ENCODE results near the gene CHFR. TPM values are rescaled to one million over a fixed set of nuclear protein-coding genes. Genes with fewer than 3 reads are reported as not detected.

CHFR gene
- total RNA-seq, 1 experiment from 2014 or later, result 32.3 TPM

GRCh38 chr12:132825089-132825488, 62.3 kb downstream of the CHFR start:
- Histone ChIP-seq H3K4me1 (peaks cover 11% of the 10 kb centered on the region; the same call in 1 of the 2 replicates), H3K36me3 (ENCODE audit: control insufficient read depth, insufficient read depth, low read length) (peaks cover 3% of the 10 kb centered on the region), H3K4me3 (ENCODE audit: low read depth, low read length) (no peak overlapping the region), H3K9me3 (no peaks in the 10 kb centered on the region), H3K27me3 (replicated peaks; ENCODE audit: control insufficient read depth, insufficient read depth, low read length) (no peaks in the 10 kb centered on the region)
- Mint-ChIP-seq H3K36me3 (ENCODE audit: insufficient read depth, unreplicated experiment) (peaks cover 84% of the 10 kb centered on the region), H3K4me3 (ENCODE audit: unreplicated experiment) (no peak overlapping the region), H3K4me1 (ENCODE audit: low read depth, unreplicated experiment) (no peaks in the 10 kb centered on the region), H3K27ac (ENCODE audit: unreplicated experiment) (no peak overlapping the region), H3K9me3 (ENCODE audit: unreplicated experiment) (no peaks in the 10 kb centered on the region), H3K27me3 (ENCODE audit: insufficient read depth, unreplicated experiment) (no peaks in the 10 kb centered on the region)
- no peak for TF ChIP-seq CTCF (IDR thresholded peaks at IDR 0.05; ENCODE audit: insufficient read depth in 1 of 2, low read depth in 1 of 2, low read length in 1 of 2, severe bottlenecking in 1 of 2, unreplicated experiment in 1 of 2)
- ChIA-PET POLR2A (no interaction called here), CTCF (no interaction called here)
- DNase-seq, result no peak
- no TSS peak for BruUV-seq (replicated peaks)
- intact Hi-C loops (cut with micrococcal nuclease; ENCODE audit: unreplicated experiment), result no loop called here

GRCh38 chr12:132824053-132824452, 63.4 kb downstream of the CHFR start:
- H3K27ac Mint-ChIP-seq (ENCODE audit: unreplicated experiment), result no peak overlapping the region
- BruUV-seq (replicated peaks), result no TSS peak
- CTCF ChIA-PET, result no interaction called here

GRCh38 chr12:132818562-132818961, 68.8 kb downstream of the CHFR start:
- H3K36me3 ChIP-seq (ENCODE audit: control insufficient read depth, insufficient read depth, low read length), result peaks cover 1% of the 10 kb centered on the region
- H3K27me3 ChIP-seq (replicated peaks; ENCODE audit: control insufficient read depth, insufficient read depth, low read length), result no peaks in the 10 kb centered on the region
- CTCF ChIA-PET, result no interaction called here
- Mint-ChIP-seq H3K27ac (ENCODE audit: unreplicated experiment) (no peak overlapping the region), H3K4me1 (ENCODE audit: low read depth, unreplicated experiment) (no peaks in the 10 kb centered on the region), H3K4me3 (ENCODE audit: unreplicated experiment) (no peak overlapping the region), H3K9me3 (ENCODE audit: unreplicated experiment) (no peaks in the 10 kb centered on the region), H3K36me3 (ENCODE audit: insufficient read depth, unreplicated experiment) (peaks cover 81% of the 10 kb centered on the region), H3K27me3 (ENCODE audit: insufficient read depth, unreplicated experiment) (no peaks in the 10 kb centered on the region)
- no peak for TF ChIP-seq CTCF (IDR thresholded peaks at IDR 0.05; ENCODE audit: insufficient read depth in 1 of 2, low read depth in 1 of 2, low read length in 1 of 2, severe bottlenecking in 1 of 2, unreplicated experiment in 1 of 2)
- H3K4me1 ChIP-seq, result no peaks in the 10 kb centered on the region
- BruUV-seq (replicated peaks), result no TSS peak
- POLR2A ChIA-PET, result no interaction called here
- intact Hi-C loops (cut with micrococcal nuclease; ENCODE audit: unreplicated experiment), result no loop called here
- no peaks in the 10 kb centered on the region for H3K9me3 ChIP-seq
- no peak overlapping the region for H3K4me3 ChIP-seq (ENCODE audit: low read depth, low read length)
- no peak for DNase-seq

More at GRCh38 chr12:132824053-132824452, 63.4 kb downstream of the CHFR start:
- no peak for TF ChIP-seq CTCF (IDR thresholded peaks at IDR 0.05; ENCODE audit: insufficient read depth in 1 of 2, low read depth in 1 of 2, low read length in 1 of 2, severe bottlenecking in 1 of 2, unreplicated experiment in 1 of 2)
- Histone ChIP-seq H3K27me3 (replicated peaks; ENCODE audit: control insufficient read depth, insufficient read depth, low read length) (no peaks in the 10 kb centered on the region), H3K36me3 (ENCODE audit: control insufficient read depth, insufficient read depth, low read length) (peaks cover 3% of the 10 kb centered on the region), H3K4me3 (ENCODE audit: low read depth, low read length) (no peak overlapping the region), H3K4me1 (0 out of 2 replicates have a peak, but pooled peaks cover 7% of the 10 kb centered on the region), H3K9me3 (no peaks in the 10 kb centered on the region)
- Mint-ChIP-seq H3K27me3 (ENCODE audit: insufficient read depth, unreplicated experiment) (no peaks in the 10 kb centered on the region), H3K4me3 (ENCODE audit: unreplicated experiment) (no peak overlapping the region), H3K4me1 (ENCODE audit: low read depth, unreplicated experiment) (no peaks in the 10 kb centered on the region), H3K36me3 (ENCODE audit: insufficient read depth, unreplicated experiment) (peaks cover 92% of the 10 kb centered on the region), H3K9me3 (ENCODE audit: unreplicated experiment) (no peaks in the 10 kb centered on the region)
- intact Hi-C loops (cut with micrococcal nuclease; ENCODE audit: unreplicated experiment), result no loop called here
- POLR2A ChIA-PET, result no interaction called here
- DNase-seq, result no peak

All from Caco-2 (cell line).